ENCODE data around the gene STAB2. TPM values are rescaled to one million over a fixed set of nuclear protein-coding genes. Genes with fewer than 3 reads are reported as not detected.

STAB2 gene
- total and polyA plus RNA-seq, 10 donors = 9.7 to 320 (median 200) TPM

- H3K9me3 ChIP-seq = no peaks in the 10 kb centered on the region
- peaks cover 0 to 6% (median 0%) of the 10 kb centered on the region in 7 donors for H3K27me3 ChIP-seq (replicated peaks in 1 of 7)
- intact Hi-C loops (cut with DNase I; ENCODE audit: low total_unique reads) = no loop called here
- no peak overlapping the region for H3K27ac ChIP-seq
- TF ChIP-seq POLR2A (IDR thresholded peaks at IDR 0.05) (no peak), POLR2AphosphoS5 (IDR thresholded peaks at IDR 0.05) (no peak), CTCF (IDR thresholded peaks at IDR 0.05 in 8 of 11, conservative IDR thresholded peaks at IDR 0.05 in 3 of 11) (no peak)
- no peak for DNase-seq
- H3K36me3 ChIP-seq = no peaks in the 10 kb centered on the region
- no peak overlapping the region for H3K4me3 ChIP-seq
- 82 to 96% (median 93%) methylated on average over 3 of the region's 3 CpGs for WGBS, 5 donors
- H3K4me1 ChIP-seq = no peaks in the 10 kb centered on the region
Observed at GRCh38 chr12:103542078-103542477, 45.0 kb upstream of the STAB2 start.

GRCh38 chr12:103546959-103547358 lies 40.1 kb upstream of the STAB2 start:
- H3K27me3 ChIP-seq (replicated peaks in 1 of 7) = peaks cover 0 to 7% (median 0%) of the 10 kb centered on the region in 7 donors
- no peaks in the 10 kb centered on the region for H3K9me3 ChIP-seq
- TF ChIP-seq POLR2AphosphoS5 (IDR thresholded peaks at IDR 0.05) (no peak), CTCF (IDR thresholded peaks at IDR 0.05 in 8 of 11, conservative IDR thresholded peaks at IDR 0.05 in 3 of 11) (no peak), POLR2A (IDR thresholded peaks at IDR 0.05) (no peak)
- H3K4me1 ChIP-seq = peaks cover 0 to 5% (median 0%) of the 10 kb centered on the region in 6 donors
- H3K27ac ChIP-seq = no peak overlapping the region
- no peak overlapping the region for H3K4me3 ChIP-seq
- H3K36me3 ChIP-seq = no peaks in the 10 kb centered on the region
- 66 to 100% (median 95%) methylated on average over 2 of the region's 2 CpGs for WGBS, 5 donors
- DNase-seq = no peak
- intact Hi-C loops (cut with DNase I; ENCODE audit: low total_unique reads) = loop anchor here (2.0 to 5.0 kb wide), 2 partner anchors 598 to 660 kb away; no protein-coding TSS in a partner anchor

- peaks cover 0 to 8% (median 0%) of the 10 kb centered on the region in 7 donors for H3K27me3 ChIP-seq (replicated peaks in 1 of 7)
- H3K27ac ChIP-seq = no peak overlapping the region
- TF ChIP-seq POLR2A (IDR thresholded peaks at IDR 0.05) = no peak
- no peaks in the 10 kb centered on the region for H3K9me3 ChIP-seq
- H3K36me3 ChIP-seq = no peaks in the 10 kb centered on the region
- no peak for DNase-seq
- intact Hi-C loops (cut with DNase I; ENCODE audit: low total_unique reads) = loop anchor here (2.0 to 5.0 kb wide), 2 partner anchors 599 to 660 kb away; no protein-coding TSS in a partner anchor
- H3K4me1 ChIP-seq = peaks cover 0 to 5% (median 0%) of the 10 kb centered on the region in 6 donors
- WGBS, 5 donors = 60 to 82% (median 70%) methylated on average over 3 of the region's 3 CpGs
- H3K4me3 ChIP-seq = no peak overlapping the region
Observed at GRCh38 chr12:103547376-103547775, 39.7 kb upstream of the STAB2 start.

- WGBS, 5 donors = 73 to 82% (median 77%) methylated on average over 6 of the region's 6 CpGs
- Histone ChIP-seq H3K4me3 (no peak overlapping the region), H3K36me3 (no peaks in the 10 kb centered on the region), H3K27me3 (replicated peaks in 1 of 7) (peaks cover 0 to 14% (median 0%) of the 10 kb centered on the region in 7 donors), H3K27ac (no peak overlapping the region), H3K9me3 (no peaks in the 10 kb centered on the region), H3K4me1 (peaks cover 0 to 5% (median 0%) of the 10 kb centered on the region in 6 donors)
- intact Hi-C loops (cut with DNase I; ENCODE audit: low total_unique reads) = loop anchor here (2.0 to 5.0 kb wide), 2 partner anchors 599 to 661 kb away; no protein-coding TSS in a partner anchor
- no peak for DNase-seq
- TF ChIP-seq POLR2AphosphoS5 (IDR thresholded peaks at IDR 0.05) = no peak
- TF ChIP-seq POLR2A (IDR thresholded peaks at IDR 0.05) = no peak
- no peak for TF ChIP-seq CTCF (IDR thresholded peaks at IDR 0.05 in 8 of 11, conservative IDR thresholded peaks at IDR 0.05 in 3 of 11)
Observed at GRCh38 chr12:103547929-103548328, 39.1 kb upstream of the STAB2 start.
